KG1 (cell line): ENCODE data around the gene RTP1.
A peak's percentile ranks its signal among the peaks of the same experiment; 100 is the strongest.
"Not testable (repeated sequence)": the region's sequence is repeated elsewhere in the genome, so short reads cannot be mapped to it uniquely, and the experiment has no call there.

Experiments
- DNase-seq: peaks from one replicate; lab custom pipeline; 2025; lab: John Stamatoyannopoulos, UW

RTP1 gene

GRCh38 chr3:187198490-187198889, 1.2 kb downstream of the RTP1 start:
- no peak for DNase-seq

DNA sequence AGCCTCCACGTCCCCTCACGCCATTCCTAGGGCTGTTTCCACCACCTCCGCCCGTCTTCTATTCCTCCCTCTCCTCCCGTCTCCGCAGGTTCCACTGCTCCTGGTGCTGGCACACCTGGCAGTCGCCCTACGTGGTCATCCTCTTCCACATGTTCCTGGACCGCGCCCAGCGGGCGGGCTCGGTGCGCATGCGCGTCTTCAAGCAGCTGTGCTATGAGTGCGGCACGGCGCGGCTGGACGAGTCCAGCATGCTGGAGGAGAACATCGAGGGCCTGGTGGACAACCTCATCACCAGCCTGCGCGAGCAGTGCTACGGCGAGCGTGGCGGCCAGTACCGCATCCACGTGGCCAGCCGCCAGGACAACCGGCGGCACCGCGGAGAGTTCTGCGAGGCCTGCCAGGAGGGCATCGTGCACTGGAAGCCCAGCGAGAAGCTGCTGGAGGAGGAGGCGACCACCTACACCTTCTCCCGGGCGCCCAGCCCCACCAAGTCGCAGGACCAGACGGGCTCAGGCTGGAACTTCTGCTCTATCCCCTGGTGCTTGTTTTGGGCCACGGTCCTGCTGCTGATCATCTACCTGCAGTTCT, 2.3 kb downstream of the RTP1 start:
- DNase-seq: not testable (repeated sequence)

DNA sequence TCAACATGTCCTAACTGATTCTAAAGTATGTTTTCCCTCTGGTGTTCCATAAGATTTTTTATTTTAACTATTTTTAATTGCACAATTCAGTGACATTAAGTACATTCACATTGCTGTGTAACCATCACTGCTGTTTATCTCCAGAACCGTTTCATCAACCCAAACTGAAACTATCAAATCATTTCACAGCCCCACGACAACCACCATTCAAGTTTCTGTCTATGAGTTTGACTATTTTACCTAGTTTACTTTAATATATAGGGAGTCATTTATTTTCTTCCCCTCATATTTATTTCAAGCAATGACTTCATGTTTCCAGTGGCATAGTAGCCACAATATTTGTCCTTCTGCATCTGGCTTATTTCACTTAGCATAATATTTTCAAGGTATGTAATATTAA, 8.4 kb downstream of the RTP1 start:
- no peak for DNase-seq

GRCh38 chr3:187207062-187207461, 9.8 kb downstream of the RTP1 start:
- no peak for DNase-seq

DNA sequence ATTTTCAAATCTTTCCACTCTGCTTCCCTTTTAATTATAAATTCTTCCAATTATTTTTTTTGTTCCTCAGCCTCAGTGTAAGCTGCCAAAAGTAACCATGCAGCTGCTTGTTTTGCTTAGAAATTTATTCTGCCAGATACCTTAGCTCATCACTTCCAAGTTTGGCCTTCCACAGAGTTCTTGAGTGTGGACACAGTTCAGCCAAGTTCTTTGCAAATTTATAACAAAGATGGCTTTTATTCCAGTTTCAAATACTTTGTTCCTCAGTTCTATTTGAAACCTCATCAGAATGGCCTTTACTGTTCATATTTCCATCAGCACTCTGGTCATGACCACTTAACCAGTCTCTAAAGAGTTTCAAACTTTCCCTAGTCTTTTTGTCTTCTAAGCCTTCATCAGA, 10.3 kb downstream of the RTP1 start:
- no peak for DNase-seq

- DNase-seq: no peak
Measured at GRCh38 chr3:187208159-187208558, 10.9 kb downstream of the RTP1 start.

GRCh38 chr3:187209491-187209890, 12.2 kb downstream of the RTP1 start:
- no peak for DNase-seq

DNA sequence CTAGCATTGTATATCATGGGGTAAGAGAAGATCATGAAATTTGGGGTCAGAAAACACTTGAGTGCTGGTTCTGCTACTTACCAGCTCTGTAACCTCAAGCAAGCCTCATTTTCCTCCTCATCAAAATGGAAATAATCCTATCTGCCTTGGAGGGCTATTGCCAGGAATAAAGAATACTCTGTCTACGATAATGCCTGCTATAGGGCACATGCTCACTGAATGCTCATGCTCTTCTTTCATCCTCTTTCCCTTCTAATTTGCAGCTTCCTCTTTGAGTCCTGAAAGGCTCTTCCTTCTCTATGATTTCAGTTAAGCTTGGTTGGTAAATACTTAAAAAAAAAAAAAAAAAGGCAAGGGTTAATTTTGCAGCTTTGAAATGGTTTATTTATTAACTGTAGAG, 12.8 kb downstream of the RTP1 start:
- DNase-seq: no peak

DNA sequence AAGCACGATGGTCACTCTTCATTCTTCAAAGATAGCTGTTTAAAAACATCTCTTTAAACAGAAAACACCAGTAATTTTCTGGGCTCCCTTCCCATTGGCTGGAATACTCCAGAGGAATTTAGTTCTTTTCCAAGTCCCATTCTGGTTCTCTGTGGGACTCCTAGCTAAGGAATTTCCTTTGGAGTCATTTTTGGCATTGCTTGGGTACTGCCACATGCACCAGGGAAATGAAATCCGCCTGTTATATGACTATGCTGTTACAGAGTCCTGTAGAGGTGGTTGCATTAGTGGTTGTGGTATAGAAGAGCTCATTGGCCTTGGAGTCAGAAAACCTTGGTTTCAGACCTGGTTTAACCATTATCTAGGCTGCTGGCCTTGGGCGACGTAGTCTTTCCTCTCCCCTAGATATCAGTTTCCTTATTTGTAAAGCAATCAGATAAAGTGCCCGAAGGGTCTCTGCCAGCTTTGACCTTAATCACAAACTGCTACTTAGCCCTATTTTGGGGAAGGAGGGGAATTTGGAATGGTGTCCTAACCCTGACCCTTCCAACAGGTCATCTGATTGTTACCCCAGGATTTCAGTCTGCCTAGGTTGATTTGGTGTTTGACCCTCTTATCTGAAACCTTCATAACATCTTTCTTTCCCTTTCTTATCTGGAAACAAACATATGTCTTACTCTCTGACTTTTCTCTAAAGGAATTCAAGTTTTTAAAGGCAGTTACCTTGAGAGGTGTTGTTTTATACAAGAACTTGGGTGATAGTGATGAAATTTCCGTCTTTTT, 13.4 kb downstream of the RTP1 start:
- no peak for DNase-seq

GRCh38 chr3:187211532-187212195, 14.4 kb downstream of the RTP1 start:
- DNase-seq: no peak

DNA sequence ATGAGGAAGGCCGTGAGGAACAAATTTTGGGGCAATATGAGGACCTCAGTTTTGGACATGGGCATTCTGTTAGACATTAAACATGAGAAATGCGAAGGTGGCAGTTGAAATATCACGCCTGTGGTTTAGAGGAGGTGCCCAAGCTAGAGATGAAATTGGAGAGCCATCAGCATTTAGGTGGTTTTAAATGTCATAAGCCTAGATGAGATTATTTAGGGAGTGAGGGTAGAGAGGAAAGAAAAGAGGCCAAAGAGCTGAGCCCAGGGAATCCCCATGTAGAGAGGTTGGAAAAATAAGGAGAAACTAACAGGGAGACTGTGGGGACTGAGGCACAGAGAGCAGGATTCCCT, 14.9 kb downstream of the RTP1 start:
- no peak for DNase-seq

DNA sequence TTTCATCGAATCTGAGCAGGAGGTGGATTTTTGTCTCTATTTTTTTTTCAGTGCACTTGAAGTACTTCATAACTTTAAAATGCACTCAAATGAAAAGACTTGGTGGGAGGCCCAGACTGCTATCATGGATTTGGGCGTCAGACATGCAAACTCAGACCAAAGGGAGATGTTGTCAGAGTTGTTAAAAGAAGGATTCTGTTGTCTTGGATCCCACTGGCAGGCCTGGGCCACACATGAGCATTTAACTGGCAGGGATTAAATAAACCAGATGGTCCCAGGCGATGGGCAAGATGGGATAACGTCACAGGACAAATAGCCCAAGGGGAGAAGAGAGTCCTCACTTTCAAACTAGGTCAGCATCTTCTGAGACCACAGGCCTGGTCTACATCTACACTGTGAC, 15.4 kb downstream of the RTP1 start:
- DNase-seq: no peak

DNA sequence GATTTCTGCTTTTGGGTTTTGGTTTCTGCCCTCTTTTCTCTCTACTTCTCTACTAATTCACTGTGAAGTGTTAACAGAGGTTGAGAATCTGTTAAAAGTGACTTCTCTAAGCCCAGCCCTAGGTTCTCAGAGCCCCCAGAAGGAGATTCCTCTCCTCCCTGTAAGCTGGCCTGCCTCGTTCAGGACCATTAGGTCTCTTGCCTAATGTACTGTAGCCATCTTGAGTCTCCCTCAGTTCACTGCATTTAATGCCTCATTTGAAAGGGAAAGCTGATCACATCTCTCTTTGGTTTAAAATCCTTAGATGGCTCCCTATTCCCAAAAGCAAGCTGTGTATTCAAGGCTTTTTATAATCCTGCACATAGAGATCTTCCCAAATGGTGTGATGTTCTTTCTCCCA, 16.3 kb downstream of the RTP1 start:
- no peak for DNase-seq

DNA sequence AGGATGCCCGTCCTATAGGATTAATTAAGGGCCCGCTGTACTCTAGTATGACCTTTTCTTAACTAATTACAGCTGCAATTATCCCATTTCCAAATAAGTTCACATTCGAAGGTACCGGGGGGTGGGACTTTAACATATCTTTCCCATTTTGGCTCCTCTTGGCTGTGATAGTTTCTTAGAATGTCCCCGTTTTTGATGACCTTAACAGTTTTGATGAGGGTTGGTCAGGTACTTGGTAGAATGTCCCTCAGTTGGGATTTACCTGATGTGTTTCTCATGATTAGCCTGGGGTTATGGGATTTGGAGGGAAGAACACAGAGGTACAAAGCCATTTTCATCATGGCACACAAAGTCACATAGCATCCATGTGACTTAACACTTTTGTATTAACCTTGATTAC, 18.2 kb downstream of the RTP1 start:
- no peak for DNase-seq

- DNase-seq: no peak
Measured at GRCh38 chr3:187222801-187223200, 25.5 kb downstream of the RTP1 start.

GRCh38 chr3:187223799-187224198, 26.5 kb downstream of the RTP1 start:
- DNase-seq: peak; percentile 34

DNA sequence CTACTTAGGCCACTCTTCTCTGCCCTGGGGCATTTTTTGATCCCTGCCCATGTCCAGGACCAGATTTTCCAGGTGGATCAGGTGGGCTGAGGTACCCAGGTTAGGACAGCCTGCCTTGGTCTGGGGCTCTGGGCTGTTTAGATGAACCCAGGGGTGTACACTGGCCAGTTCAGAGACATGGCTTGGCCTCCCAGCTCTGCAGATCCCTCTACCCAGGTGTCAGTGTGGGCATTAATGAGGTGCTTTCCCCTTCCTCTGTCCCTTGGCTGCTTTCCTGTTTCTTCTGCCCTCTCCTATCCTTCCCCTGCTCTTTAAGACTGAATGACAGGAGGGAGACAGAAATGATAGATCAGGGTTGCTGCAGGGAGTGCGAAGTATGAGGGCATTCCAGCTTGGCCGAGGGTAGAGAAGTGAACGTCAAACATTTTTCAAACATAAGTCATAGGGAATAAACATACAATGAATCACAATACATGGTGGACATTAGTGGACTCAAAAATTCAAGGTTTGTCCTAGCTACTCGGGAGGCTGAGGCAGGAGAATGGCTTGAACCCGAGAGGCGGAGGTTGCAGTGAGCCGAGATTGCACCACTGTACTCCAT, 30.5 kb downstream of the RTP1 start:
- DNase-seq: no peak

DNA sequence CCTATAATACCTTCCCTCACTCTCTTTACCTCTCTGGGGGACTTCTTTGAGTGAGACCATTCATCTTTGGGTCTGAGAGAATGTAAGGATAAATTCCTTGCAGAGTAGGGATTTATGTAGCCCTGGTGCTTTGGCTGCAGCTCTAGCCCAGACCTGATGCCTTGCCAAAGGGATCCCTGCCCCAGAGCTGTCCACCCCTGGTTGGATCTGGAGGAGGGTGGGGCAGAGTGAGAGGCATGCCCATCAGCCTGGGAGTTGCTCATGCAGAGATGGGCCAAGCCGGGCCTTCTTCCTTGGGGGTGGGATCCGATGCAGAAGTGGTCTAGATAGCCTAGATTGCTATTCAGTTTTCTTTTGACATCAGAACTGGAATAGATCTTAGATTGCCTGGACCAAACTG, 31.5 kb downstream of the RTP1 start:
- no peak for DNase-seq

DNA sequence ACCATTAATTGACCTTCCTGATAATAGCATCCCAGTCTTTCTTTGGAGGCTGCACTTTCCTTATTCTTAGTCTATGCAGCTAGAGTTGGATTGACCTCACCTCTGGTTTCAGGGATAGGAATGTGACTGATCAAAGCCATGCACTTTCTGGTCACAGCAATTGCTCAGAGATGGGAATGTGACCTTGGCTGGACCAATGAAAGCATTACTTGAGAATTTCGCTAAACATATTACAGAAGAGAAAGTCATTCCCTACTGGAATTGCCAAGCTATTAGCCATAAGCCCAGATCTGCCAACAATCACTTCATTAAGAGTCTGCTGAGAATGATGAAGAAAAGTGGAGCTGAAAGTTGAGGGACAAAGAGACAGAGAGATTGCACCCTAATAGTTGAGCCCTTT, 32.7 kb downstream of the RTP1 start:
- DNase-seq: no peak

- no peak for DNase-seq
Measured at GRCh38 chr3:187236962-187237361, 39.7 kb downstream of the RTP1 start.

DNA sequence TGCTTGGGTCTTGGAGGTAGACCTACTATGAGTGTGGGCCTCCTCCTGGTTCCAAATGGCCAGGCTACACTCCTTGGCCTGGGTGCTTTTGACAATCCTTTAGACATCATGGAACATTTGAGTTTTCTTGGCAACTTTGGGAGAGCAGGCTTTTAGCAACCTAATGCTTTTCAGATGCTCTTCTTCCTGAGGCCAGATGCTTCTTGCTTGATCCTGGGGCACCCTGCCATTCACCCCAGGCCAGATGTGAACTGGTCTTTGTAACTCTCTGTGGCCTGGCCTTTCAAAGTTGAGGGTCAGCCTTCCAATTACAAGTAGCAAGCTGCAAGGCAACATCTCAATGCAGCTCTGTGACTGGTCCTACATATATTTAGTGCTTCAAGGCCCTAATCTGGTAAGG, 40.5 kb downstream of the RTP1 start:
- DNase-seq: no peak

DNA sequence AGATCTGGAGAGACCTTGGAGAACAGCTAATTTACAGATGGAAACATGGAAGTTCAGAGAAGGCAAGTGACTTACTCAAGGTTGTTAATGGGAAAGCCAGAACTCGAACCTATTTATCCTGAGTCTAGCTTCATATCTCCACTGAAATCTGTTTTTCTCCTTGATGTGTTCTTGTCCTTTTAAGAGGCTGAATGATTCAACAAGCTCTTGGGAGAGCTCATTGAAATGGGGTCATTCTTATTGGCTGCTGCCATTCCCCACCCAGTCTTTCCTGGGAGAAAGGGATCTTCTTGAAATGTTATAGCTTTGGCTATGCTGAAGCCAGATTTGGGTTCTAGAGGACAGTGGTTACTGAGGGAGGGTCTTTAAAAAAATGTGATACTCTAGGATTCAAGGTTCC, 41.0 kb downstream of the RTP1 start:
- DNase-seq: no peak

GRCh38 chr3:187238835-187239234, 41.5 kb downstream of the RTP1 start:
- not testable (repeated sequence) for DNase-seq
